ENCODE measurements around the gene TMEM97. TPM values are rescaled to one million over a fixed set of nuclear protein-coding genes. Genes with fewer than 3 reads are reported as not detected.

The TMEM97 gene
- polyA plus RNA-seq, 1 experiment, result 12.5 TPM

- Histone ChIP-seq H3K36me3 (ENCODE audit: control insufficient read depth, insufficient read depth, low read length) (peaks cover 21% of the 10 kb centered on the region), H3K27me3 (ENCODE audit: control insufficient read depth, insufficient read depth, low read length) (no peaks in the 10 kb centered on the region), H3K4me3 (ENCODE audit: low read depth, low read length) (no peak overlapping the region)
- ChIA-PET CTCF (no interaction called here), POLR2A (no interaction called here)
- no peak for DNase-seq (ENCODE audit: low read depth)
- no peak for TF ChIP-seq CTCF (IDR thresholded peaks at IDR 0.05; ENCODE audit: insufficient read depth, low read depth, low read length)
Measured at GRCh38 chr17:28363776-28364650, 45.0 kb downstream of the TMEM97 start.

GRCh38 chr17:28364665-28365363 is 45.8 kb downstream of the TMEM97 start, which contains the start of gene SEBOX:
Gene SEBOX, minus strand, starts transcription at chr17:28365199. Its CDS starts 48 bp downstream, at chr17:28365151.
- POLR2A ChIA-PET, result no interaction called here
- Histone ChIP-seq H3K36me3 (ENCODE audit: control insufficient read depth, insufficient read depth, low read length) (peaks cover 21% of the 10 kb centered on the region), H3K4me3 (ENCODE audit: low read depth, low read length) (no peak within 1 kb of the TSS), H3K27me3 (ENCODE audit: control insufficient read depth, insufficient read depth, low read length) (no peaks in the 10 kb centered on the region)
- no peak for TF ChIP-seq CTCF (IDR thresholded peaks at IDR 0.05; ENCODE audit: insufficient read depth, low read depth, low read length)
- no peak for DNase-seq (ENCODE audit: low read depth)
- CTCF ChIA-PET, result no interaction called here

- ChIA-PET POLR2A (no interaction called here), CTCF (no interaction called here)
- Histone ChIP-seq H3K4me3 (ENCODE audit: low read depth, low read length) (no peak overlapping the region), H3K36me3 (ENCODE audit: control insufficient read depth, insufficient read depth, low read length) (peaks cover 17% of the 10 kb centered on the region), H3K27me3 (ENCODE audit: control insufficient read depth, insufficient read depth, low read length) (no peaks in the 10 kb centered on the region)
- no peak for TF ChIP-seq CTCF (IDR thresholded peaks at IDR 0.05; ENCODE audit: insufficient read depth, low read depth, low read length)
- DNase-seq (ENCODE audit: low read depth), result no peak
Measured at GRCh38 chr17:28365487-28365886, 46.5 kb downstream of the TMEM97 start.

- Histone ChIP-seq H3K4me3 (ENCODE audit: low read depth, low read length) (no peak overlapping the region), H3K27me3 (ENCODE audit: control insufficient read depth, insufficient read depth, low read length) (no peaks in the 10 kb centered on the region), H3K36me3 (ENCODE audit: control insufficient read depth, insufficient read depth, low read length) (peaks cover 8% of the 10 kb centered on the region)
- DNase-seq (ENCODE audit: low read depth), result no peak
- TF ChIP-seq CTCF (IDR thresholded peaks at IDR 0.05; ENCODE audit: insufficient read depth, low read depth, low read length), result no peak
- ChIA-PET CTCF (interaction anchor here (0.9 to 1.4 kb wide), 2 partner anchors 20 to 51 kb away, joined by 4 to 5 read pairs; no protein-coding TSS in a partner anchor), POLR2A (no interaction called here)
Measured at GRCh38 chr17:28366605-28367004, 47.6 kb downstream of the TMEM97 start.

GRCh38 chr17:28367641-28368305 is 48.8 kb downstream of the TMEM97 start:
- TF ChIP-seq CTCF (IDR thresholded peaks at IDR 0.05; ENCODE audit: insufficient read depth, low read depth, low read length), result no peak
- CTCF ChIA-PET, result interaction anchor here (0.6 to 1.8 kb wide), 3 partner anchors 21 to 480 kb away, joined by 4 to 5 read pairs (median 5); no protein-coding TSS in a partner anchor
- no peak for DNase-seq (ENCODE audit: low read depth)
- Histone ChIP-seq H3K27me3 (ENCODE audit: control insufficient read depth, insufficient read depth, low read length) (no peaks in the 10 kb centered on the region), H3K4me3 (ENCODE audit: low read depth, low read length) (no peak overlapping the region), H3K36me3 (ENCODE audit: control insufficient read depth, insufficient read depth, low read length) (peaks cover 4% of the 10 kb centered on the region)
- POLR2A ChIA-PET, result no interaction called here

Measured in BJ (cell line).